Measurements from ENCODE around the gene TLR7.

Gene TLR7

DNA sequence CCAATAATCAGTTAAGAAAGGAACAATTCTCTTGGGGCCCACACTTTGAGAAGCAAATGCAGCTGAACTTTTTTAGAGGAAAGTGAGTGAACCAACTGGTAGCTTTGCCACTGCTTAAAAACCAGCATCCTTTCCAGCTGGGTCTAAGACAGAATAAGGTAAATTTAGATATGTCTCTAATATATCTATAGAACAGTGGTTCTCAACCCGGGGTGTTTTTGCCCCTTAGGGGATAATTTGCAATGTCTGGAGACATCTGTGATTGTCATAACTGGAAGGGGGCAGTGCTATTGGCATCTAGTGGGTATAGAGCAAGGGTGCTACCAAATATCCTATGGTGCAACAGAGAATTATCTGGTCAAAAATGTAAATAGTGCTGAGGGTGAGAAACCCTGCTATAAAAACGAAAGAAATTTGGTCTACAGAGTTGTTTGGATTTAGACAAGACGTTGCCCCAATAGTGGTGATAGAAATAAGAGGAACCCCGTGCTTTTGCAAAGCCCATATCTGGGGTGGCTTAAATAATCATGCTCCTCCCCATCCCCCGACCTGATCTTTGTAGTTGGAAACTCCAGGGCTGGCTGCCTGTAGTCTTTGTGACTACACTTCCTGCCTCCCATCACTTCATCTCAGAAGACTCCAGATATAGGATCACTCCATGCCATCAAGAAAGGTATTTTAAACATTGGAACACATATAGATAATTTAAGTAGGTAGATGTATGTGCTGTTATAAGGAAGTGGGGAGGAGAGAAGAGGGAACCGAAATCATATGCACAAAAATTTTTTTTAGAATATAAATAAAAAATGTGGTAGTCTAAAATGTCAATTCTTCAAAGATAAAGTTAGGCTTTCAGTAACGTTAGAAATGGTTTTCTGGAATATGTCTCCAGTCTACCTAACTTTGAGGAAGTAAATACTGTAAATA, at the start of gene TLR7:
TLR7 (plus strand) TSS at position 622 of the 927 bp plus-strand sequence. CDS start 507 bp downstream, outside the sequence.
- DNase-seq (ENCODE audit: low spot score) = no peak

DNA sequence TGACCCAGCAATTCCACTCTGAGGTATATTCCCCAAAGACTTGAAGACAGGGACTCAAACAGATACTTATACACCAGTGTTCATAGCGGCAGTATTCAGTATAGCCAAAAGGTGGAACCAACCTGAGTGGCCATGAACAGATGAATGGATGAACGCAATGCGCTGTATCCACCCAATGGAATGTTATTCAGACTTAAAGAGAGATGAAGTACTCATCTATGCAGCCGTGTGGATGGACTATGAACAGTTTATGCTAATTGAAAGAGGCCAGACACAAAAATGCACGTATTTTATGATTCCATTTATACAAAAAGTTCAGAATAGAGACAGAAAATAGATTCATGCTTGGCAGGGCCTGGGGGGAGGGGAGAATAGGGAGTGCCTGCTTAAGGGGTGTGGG, 49.3 kb upstream of the TLR7 start:
- DNase-seq (ENCODE audit: low spot score) = no peak

DNA sequence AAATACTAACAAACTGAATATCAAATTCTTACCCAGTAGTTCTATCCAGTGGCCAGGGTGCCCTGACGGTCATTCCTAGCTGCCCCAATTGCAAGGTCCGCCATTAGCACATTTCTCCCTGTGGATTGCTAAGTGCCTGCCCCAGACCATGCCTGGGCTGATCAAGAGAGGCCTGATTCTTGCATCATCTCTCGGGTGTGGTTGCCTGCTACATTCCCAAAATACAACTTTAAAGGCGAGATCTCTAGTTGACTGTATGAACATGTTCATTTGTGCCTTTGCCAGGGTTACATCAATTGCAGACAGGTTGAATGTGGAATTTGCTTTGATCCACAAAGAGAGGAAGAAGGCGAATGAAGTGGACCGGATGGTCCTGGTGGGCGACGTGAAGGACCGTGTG, 47.6 kb upstream of the TLR7 start:
- peak; percentile 25 for DNase-seq (ENCODE audit: low spot score)

DNA sequence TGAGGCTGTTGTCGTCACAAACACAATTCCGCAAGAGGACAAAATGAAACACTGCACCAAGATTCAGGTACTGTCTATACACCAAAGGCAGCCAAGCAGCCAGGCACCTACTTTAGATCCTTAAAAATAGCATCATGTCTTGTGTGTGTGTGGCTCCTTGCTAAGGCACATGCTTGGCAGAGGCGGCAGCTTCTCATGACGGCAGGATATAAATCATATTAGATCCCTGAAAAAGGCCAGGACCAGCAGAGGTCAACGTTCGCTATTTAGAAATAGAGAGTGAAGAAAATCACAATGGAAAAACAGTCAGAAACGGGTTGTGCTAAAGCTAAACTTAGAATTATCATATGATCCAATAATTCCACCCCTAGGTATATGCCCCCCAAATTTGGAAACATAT, 46.1 kb upstream of the TLR7 start:
- DNase-seq (ENCODE audit: low spot score) = no peak

DNA sequence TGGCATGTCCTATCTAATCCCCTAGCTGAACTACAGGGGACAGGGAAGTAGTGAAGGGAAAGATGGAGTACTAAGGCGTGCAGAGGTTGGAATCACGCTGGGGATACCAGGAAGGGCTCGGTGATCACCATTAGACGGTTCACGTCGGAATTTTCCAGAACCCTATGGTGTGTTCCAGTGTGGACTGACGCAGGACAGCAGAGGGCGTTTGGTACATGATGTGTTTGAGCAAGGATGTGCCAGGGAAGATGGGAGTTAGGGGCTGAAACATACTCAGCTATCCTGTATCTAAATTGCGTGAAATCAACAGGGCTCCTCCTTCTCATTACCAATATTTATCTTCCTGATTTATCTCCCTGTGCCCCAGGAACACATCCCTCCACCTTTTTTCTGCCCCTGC, 41.9 kb upstream of the TLR7 start:
- no peak for DNase-seq (ENCODE audit: low spot score)

GRCh38 chrX:12825801-12826200, 41.1 kb upstream of the TLR7 start:
- peak; percentile 4 for DNase-seq (ENCODE audit: low spot score)

DNA sequence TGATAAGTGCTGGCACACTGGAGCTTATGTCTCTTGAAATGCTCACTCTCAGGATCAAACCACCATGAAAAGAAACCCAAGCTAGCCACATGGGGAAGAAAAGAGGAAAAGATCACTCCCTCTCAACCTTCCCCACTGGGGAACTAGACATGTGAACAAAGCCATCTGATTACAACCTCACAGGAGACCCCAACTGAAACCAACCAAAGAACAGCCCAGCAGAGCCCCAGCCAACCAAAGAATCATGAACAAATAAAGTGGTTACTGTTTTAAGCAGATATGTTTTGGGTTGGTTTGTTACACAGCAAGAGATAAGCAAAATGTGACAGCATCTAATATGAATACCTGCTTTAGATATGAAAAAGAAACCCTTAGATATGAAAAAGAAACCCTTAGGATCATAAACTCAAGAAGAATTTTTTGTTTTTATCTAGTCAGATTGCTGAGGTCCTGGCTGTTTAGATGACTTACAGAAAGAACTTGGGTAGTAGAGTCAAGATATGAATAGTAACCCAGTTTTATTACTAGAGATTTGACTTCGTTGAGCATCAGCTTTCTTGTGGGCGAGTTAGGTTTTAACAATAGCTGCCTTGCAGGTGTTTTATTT, 23.7 kb upstream of the TLR7 start:
- no peak for DNase-seq (ENCODE audit: low spot score)

DNA sequence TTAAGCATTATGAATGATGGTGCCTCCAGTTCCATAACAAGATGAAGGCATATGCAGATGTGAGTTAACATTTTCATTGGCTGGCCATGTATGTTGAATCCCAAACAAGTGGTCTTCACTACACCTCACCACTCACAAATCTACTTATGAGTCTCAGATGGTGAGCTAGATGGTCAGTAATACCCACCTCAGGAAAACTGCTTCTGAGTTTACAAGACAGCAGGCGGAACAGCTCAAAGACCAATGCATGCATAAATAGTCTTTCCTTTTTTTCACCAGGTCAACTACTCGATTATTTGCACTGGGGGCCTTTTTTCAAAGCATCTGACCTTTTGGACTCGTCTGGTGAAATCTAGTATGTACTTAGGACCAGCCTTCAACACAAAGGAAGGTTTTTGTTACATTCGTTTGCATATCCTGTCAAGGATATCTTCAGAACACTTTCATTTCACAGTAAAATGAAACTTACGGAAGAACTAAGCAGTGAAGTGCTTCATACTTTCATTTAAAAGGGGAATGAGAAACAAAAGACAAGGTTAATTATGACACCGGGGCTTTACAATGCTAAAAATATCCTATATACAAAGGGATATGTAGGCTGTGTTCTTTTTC, 23.1 kb upstream of the TLR7 start:
- DNase-seq (ENCODE audit: low spot score) = no peak

- no peak for DNase-seq (ENCODE audit: low spot score)
Observed at GRCh38 chrX:12844319-12844718, 22.6 kb upstream of the TLR7 start.

- DNase-seq (ENCODE audit: low spot score) = no peak
Observed at GRCh38 chrX:12865359-12865758, 1.5 kb upstream of the TLR7 start.

GRCh38 chrX:12867685-12868084, 813 bp downstream of the TLR7 start:
- DNase-seq (ENCODE audit: low spot score) = no peak

DNA sequence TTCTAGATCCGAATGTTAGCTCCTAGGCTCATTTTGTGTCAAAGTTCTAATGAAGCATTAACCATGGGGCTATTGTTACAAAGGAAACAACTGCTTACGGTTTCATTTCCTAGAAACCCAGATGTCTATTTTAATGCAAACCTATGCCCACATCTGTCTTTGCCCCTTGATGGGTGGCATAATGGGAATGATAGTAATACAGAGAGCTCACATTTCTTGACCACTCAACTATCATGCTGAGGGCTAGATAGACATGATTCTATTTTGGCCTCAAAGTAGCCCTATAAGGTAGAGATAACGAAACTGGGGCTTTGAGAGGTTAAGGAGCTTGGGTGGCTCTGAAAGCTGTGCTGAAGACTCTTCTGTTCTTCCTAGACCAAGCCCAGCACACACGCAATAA, 1.9 kb downstream of the TLR7 start:
- DNase-seq (ENCODE audit: low spot score) = no peak

DNA sequence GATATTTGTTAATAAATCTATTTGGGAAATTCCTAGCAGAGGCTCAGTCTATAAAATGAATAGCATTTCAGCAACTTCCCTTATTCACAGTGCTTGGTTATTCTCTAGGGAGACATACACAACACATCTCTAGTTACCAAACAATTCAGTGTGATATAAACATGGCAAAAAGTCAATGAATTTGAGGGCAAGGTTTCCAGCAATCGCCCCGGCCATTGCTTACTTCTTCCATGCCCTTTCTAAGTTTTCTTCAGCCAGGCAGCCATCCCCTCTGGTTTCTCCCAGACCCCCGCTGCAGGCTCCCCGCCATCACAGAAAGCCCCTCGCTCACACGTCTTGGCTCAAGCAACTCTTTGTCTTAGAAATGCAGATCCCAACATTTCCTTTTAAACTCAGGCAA, 4.4 kb downstream of the TLR7 start:
- DNase-seq (ENCODE audit: low spot score) = no peak

GRCh38 chrX:12872741-12873140, 5.9 kb downstream of the TLR7 start:
- no peak for DNase-seq (ENCODE audit: low spot score)

DNA sequence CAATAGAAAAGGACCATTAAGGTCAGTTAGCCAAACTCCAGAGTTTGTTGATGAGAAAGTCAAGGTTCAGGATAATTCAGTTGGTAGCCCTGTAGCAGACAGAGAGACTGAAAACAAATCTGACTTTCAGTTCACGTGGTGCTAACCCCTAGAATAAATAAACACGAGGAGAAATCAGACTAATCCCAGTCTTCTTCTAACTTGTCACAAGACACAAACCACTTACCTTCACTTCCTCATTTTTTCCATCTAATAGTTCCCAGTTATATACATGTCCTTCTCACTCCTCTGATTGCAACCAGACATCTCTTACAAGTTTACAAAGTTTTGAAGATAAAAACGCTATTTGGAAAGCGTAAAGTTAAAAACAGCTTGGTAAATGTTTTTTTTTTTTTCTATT, 7.7 kb downstream of the TLR7 start:
- no peak for DNase-seq (ENCODE audit: low spot score)

DNA sequence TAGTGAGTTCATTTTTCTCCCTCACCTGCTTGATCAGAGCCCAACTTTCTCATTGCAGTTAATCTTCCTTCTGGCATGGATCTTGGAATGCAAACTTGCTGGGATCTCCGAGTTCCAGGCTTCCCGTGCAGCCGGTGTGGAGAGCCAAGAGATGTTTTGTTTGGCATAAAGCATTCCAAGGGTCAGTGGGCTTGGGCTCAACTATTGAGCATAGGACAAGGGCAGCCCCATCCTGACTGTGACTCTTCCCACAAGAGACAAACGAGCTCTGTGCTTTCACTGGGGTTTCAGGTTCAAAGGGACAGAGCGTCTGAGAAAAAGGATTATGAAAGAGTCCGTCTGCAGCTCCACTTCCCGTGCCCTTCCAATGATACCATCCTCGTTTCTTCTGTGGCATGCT, 10.5 kb downstream of the TLR7 start:
- DNase-seq (ENCODE audit: low spot score) = no peak

- no peak for DNase-seq (ENCODE audit: low spot score)
Observed at GRCh38 chrX:12878536-12878935, 11.7 kb downstream of the TLR7 start.

- no peak for DNase-seq (ENCODE audit: low spot score)
Observed at GRCh38 chrX:12881914-12882313, 15.0 kb downstream of the TLR7 start.

DNA sequence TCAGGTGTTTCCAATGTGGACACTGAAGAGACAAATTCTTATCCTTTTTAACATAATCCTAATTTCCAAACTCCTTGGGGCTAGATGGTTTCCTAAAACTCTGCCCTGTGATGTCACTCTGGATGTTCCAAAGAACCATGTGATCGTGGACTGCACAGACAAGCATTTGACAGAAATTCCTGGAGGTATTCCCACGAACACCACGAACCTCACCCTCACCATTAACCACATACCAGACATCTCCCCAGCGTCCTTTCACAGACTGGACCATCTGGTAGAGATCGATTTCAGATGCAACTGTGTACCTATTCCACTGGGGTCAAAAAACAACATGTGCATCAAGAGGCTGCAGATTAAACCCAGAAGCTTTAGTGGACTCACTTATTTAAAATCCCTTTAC, 18.6 kb downstream of the TLR7 start:
- DNase-seq (ENCODE audit: low spot score) = no peak

- no peak for DNase-seq (ENCODE audit: low spot score)
Observed at GRCh38 chrX:12886545-12886944, 19.7 kb downstream of the TLR7 start.

DNA sequence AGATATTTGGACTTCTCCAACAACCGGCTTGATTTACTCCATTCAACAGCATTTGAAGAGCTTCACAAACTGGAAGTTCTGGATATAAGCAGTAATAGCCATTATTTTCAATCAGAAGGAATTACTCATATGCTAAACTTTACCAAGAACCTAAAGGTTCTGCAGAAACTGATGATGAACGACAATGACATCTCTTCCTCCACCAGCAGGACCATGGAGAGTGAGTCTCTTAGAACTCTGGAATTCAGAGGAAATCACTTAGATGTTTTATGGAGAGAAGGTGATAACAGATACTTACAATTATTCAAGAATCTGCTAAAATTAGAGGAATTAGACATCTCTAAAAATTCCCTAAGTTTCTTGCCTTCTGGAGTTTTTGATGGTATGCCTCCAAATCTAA, 20.3 kb downstream of the TLR7 start:
- DNase-seq (ENCODE audit: low spot score) = no peak

DNA sequence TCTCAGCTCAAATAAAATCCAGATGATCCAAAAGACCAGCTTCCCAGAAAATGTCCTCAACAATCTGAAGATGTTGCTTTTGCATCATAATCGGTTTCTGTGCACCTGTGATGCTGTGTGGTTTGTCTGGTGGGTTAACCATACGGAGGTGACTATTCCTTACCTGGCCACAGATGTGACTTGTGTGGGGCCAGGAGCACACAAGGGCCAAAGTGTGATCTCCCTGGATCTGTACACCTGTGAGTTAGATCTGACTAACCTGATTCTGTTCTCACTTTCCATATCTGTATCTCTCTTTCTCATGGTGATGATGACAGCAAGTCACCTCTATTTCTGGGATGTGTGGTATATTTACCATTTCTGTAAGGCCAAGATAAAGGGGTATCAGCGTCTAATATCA, 20.9 kb downstream of the TLR7 start:
- DNase-seq (ENCODE audit: low spot score) = no peak

GRCh38 chrX:12890467-12890866, 23.6 kb downstream of the TLR7 start:
- no peak for DNase-seq (ENCODE audit: low spot score)
